NCI-H2196 (cell line): Measurements from ENCODE around the gene FOXK2.
A peak's percentile ranks its signal among the peaks of the same experiment; 100 is the strongest.

Experiments
- DNase-seq: peaks from one replicate; lab custom pipeline; 2025; ENCODE audit not compliant: unreplicated experiment; lab: John Stamatoyannopoulos, UW

Gene FOXK2

GRCh38 chr17:82518826-82519810 is at the start of gene FOXK2:
FOXK2 (plus strand) TSS chr17:82519732; CDS start chr17:82519889, 157 bp downstream.
- DNase-seq = peak; percentile 99

- DNase-seq = no peak
Observed at GRCh38 chr17:82470065-82470464, 49.5 kb upstream of the FOXK2 start.

- DNase-seq = no peak
Observed at GRCh38 chr17:82474223-82475010, 45.1 kb upstream of the FOXK2 start.

GRCh38 chr17:82475458-82475857 is 44.1 kb upstream of the FOXK2 start:
- no peak for DNase-seq

GRCh38 chr17:82477934-82478333 is 41.6 kb upstream of the FOXK2 start:
- no peak for DNase-seq

- no peak for DNase-seq
Observed at GRCh38 chr17:82479602-82480001, 39.9 kb upstream of the FOXK2 start.

- DNase-seq = no peak
Observed at GRCh38 chr17:82480318-82480717, 39.2 kb upstream of the FOXK2 start.

GRCh38 chr17:82483204-82483660 is 36.3 kb upstream of the FOXK2 start:
- no peak for DNase-seq

GRCh38 chr17:82483836-82484235 is 35.7 kb upstream of the FOXK2 start:
- no peak for DNase-seq

- DNase-seq = no peak
Observed at GRCh38 chr17:82486231-82487094, 33.1 kb upstream of the FOXK2 start.

GRCh38 chr17:82487910-82488309 is 31.6 kb upstream of the FOXK2 start:
- no peak for DNase-seq

GRCh38 chr17:82489117-82489516 is 30.4 kb upstream of the FOXK2 start:
- no peak for DNase-seq

- DNase-seq = no peak
Observed at GRCh38 chr17:82489851-82490511, 29.6 kb upstream of the FOXK2 start.

GRCh38 chr17:82490512-82491195 is 28.9 kb upstream of the FOXK2 start:
- peak; percentile 64 for DNase-seq

GRCh38 chr17:82491196-82491530 is 28.4 kb upstream of the FOXK2 start:
- DNase-seq = no peak

GRCh38 chr17:82491533-82491932 is 28.0 kb upstream of the FOXK2 start:
- no peak for DNase-seq

- no peak for DNase-seq
Observed at GRCh38 chr17:82492643-82493225, 26.8 kb upstream of the FOXK2 start.

- no peak for DNase-seq
Observed at GRCh38 chr17:82493226-82493781, 26.2 kb upstream of the FOXK2 start.
